Neutrophil (primary cell): ENCODE measurements around the gene CCBE1.

Source experiments
- H3K27ac ChIP-seq: fragments of 200-600 bp; sonication (generic); 2 replicates; pipeline ENCODE4 v1.5.1; 2016; ENCODE audit warnings: mild to moderate bottlenecking, moderate library complexity
- H3K27me3 ChIP-seq: fragments of 200-600 bp; sonication (generic); 2 replicates; pipeline ENCODE4 v1.6.0; 2016; ENCODE audit warnings: mild to moderate bottlenecking
- H3K36me3 ChIP-seq: fragments of 200-600 bp; sonication (generic); 2 replicates; pipeline ENCODE4 v1.5.1; 2017
- H3K4me1 ChIP-seq, 2 experiments: fragments of 200-600 bp in 1 of 2; sonication (generic) in 1 of 2; 1 replicate in 1 of 2; 2 replicates in 1 of 2; pipeline versions ENCODE4 v1.5.1 to v1.6.1; 2013 to 2016; ENCODE audit warnings: low read depth in 1 of 2, low read length in 1 of 2, mild to moderate bottlenecking in 1 of 2, moderate library complexity in 1 of 2; ENCODE audit not compliant: control insufficient read depth in 1 of 2, insufficient read depth in 1 of 2
- H3K4me3 ChIP-seq, 2 experiments: fragments of 200-600 bp in 1 of 2; sonication (generic) in 1 of 2; 1 replicate in 1 of 2; 2 replicates in 1 of 2; pipeline ENCODE4 v1.5.1; 2013 to 2016; ENCODE audit warnings: low read depth in 1 of 2, low read length in 1 of 2, mild to moderate bottlenecking in 1 of 2, moderate library complexity in 1 of 2
- H3K9me3 ChIP-seq: fragments of 200-600 bp; sonication (generic); 2 replicates; pipeline ENCODE4 v1.5.1; 2016
- CTCF ChIP-seq: fragments of 200-600 bp; sonication (generic); IDR thresholded peaks from 2 replicates; pipeline ENCODE4 v1.5.1; 2016; ENCODE audit warnings: antibody characterized with exemption

CCBE1 gene

GRCh38 chr18:59429608-59430007 is 267.6 kb downstream of the CCBE1 start:
- H3K27ac ChIP-seq, result no peak overlapping the region
- no peak for TF ChIP-seq CTCF
- no peaks in the 10 kb centered on the region for H3K4me1 ChIP-seq
- H3K27me3 ChIP-seq, result peaks cover 4% of the 10 kb centered on the region
- no peaks in the 10 kb centered on the region for H3K36me3 ChIP-seq
- no peak overlapping the region for H3K4me3 ChIP-seq
- H3K9me3 ChIP-seq, result no peaks in the 10 kb centered on the region

GRCh38 chr18:59428018-59428417 is 269.2 kb downstream of the CCBE1 start:
- no peak for TF ChIP-seq CTCF
- Histone ChIP-seq H3K27ac (no peak overlapping the region), H3K4me3 (no peak overlapping the region), H3K36me3 (no peaks in the 10 kb centered on the region), H3K27me3 (peaks cover 4% of the 10 kb centered on the region), H3K4me1 (no peaks in the 10 kb centered on the region), H3K9me3 (no peaks in the 10 kb centered on the region)

DNA sequence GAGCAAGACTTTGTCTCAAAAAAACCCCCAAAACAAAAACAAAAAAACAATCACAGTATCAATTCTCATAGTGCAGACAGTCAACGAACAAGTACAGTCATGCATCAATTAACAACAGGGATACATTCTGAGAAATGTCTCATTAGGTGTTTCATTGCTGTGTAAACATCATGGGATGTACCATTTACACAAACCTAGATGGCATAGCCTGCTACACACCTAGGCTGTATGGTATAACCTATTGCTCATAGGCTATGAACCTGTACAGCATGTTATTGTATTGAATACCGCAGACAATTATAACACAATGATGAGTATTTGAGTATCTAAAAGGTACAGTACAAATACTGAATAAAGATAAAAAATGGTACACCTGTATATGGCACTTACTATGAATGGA is 270.4 kb downstream of the CCBE1 start:
- Histone ChIP-seq H3K27ac (no peak overlapping the region), H3K27me3 (peaks cover 4% of the 10 kb centered on the region), H3K4me3 (no peak overlapping the region), H3K9me3 (no peaks in the 10 kb centered on the region), H3K36me3 (no peaks in the 10 kb centered on the region), H3K4me1 (no peaks in the 10 kb centered on the region)
- no peak for TF ChIP-seq CTCF

DNA sequence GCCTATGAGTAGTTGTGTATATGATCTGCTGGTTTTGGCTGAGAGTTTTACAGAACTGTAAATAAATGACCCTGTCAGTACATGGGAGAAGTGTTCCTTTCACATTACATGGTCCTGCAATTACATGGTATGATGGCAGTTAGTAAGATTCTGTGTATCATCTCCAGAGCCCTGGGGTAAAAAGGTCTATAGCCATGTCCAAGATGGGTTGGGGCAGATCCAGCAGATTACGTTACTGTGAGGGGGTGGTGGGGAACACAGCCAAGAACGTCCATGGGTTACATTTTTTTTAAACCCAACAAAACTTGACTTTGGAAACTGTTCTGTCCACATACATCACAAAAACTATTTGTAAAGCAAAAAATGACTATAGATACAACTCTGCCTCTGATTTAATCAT is 274.0 kb downstream of the CCBE1 start:
- no peaks in the 10 kb centered on the region for H3K4me1 ChIP-seq
- no peaks in the 10 kb centered on the region for H3K36me3 ChIP-seq

GRCh38 chr18:59420244-59420643 is 277.0 kb downstream of the CCBE1 start:
- Histone ChIP-seq H3K36me3 (no peaks in the 10 kb centered on the region), H3K4me3 (no peak overlapping the region), H3K27me3 (peaks cover 12% of the 10 kb centered on the region), H3K27ac (no peak overlapping the region), H3K9me3 (no peaks in the 10 kb centered on the region), H3K4me1 (no peaks in the 10 kb centered on the region)
- no peak for TF ChIP-seq CTCF

More for the DNA sequence above, 274.0 kb downstream of the CCBE1 start:
- no peak for TF ChIP-seq CTCF
- Histone ChIP-seq H3K4me3 (no peak overlapping the region), H3K27ac (no peak overlapping the region), H3K9me3 (no peaks in the 10 kb centered on the region), H3K27me3 (peaks cover 12% of the 10 kb centered on the region)

DNA sequence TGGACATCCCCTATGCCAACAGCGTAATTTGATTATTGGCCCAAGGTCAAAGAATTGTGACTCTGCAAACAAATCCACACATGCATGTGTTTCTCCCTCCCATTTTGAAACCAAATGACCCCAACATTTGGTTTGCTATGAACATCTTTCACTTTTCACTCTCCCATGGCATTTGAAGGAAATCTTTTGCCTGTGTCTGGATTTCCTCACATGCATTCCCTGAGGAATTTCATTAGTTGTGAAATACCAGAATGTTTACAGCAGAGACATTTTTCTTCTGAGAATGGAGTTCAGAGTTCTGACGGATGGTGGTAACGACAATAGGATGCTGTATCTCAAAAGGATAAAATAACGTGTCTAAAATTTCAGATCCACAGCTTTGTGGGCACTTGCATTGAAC is 277.8 kb downstream of the CCBE1 start:
- H3K36me3 ChIP-seq, result no peaks in the 10 kb centered on the region
- no peaks in the 10 kb centered on the region for H3K9me3 ChIP-seq
- peaks cover 12% of the 10 kb centered on the region for H3K27me3 ChIP-seq
- TF ChIP-seq CTCF, result no peak
- no peaks in the 10 kb centered on the region for H3K4me1 ChIP-seq
- no peak overlapping the region for H3K4me3 ChIP-seq
- no peak overlapping the region for H3K27ac ChIP-seq
